GM18505 (cell line): ENCODE results near the gene MMP14.
"Not testable (repeated sequence)": the region's sequence is repeated elsewhere in the genome, so short reads cannot be mapped to it uniquely, and the experiment has no call there.

Experiments used
- ATAC-seq: cut with Tn5 transposase; IDR thresholded peaks from one replicate; pipeline ENCODE4 v1.9.1; 2021; ENCODE audit not compliant: unreplicated experiment
- POLR2A ChIP-seq: IDR thresholded peaks from 4 replicates; pipeline ENCODE4 v1.6.1; 2011; ENCODE audit warnings: borderline replicate concordance; ENCODE audit not compliant: insufficient read depth, insufficient read length; ENCODE audit errors: extremely low read depth

MMP14 gene

DNA sequence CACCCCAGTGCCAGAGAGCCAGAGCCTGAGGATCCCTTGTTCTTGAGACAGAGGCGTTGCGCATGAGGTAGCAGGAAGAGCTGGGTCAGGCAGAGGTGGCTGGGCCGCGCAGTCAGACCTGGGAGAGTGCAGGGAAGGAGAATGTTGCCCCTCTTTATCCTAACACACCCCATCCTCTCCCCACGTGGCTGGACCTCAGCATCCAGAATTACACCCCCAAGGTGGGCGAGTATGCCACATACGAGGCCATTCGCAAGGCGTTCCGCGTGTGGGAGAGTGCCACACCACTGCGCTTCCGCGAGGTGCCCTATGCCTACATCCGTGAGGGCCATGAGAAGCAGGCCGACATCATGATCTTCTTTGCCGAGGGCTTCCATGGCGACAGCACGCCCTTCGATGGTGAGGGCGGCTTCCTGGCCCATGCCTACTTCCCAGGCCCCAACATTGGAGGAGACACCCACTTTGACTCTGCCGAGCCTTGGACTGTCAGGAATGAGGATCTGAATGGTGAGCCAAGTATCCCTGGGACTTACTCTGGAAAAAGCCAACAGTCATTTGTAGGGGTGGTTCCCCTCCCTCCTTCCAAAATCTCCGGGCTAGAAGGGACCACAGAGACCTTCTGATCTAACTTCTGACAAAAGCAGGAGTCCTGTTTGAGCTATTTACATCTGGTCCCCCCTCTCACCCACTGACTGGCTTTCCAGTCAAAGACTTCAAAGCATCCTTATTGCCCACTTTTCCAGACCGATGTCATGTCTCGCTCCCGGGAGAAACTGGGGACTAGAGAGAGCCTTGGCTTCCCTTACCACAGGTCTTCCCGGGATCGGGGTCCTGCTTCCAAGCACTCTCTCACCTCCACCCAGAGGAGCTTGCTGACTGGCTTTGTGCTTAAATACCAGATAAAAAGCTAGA is 6.1 kb downstream of the MMP14 start:
- ATAC-seq, result no peak
- no peak for TF ChIP-seq POLR2A

DNA sequence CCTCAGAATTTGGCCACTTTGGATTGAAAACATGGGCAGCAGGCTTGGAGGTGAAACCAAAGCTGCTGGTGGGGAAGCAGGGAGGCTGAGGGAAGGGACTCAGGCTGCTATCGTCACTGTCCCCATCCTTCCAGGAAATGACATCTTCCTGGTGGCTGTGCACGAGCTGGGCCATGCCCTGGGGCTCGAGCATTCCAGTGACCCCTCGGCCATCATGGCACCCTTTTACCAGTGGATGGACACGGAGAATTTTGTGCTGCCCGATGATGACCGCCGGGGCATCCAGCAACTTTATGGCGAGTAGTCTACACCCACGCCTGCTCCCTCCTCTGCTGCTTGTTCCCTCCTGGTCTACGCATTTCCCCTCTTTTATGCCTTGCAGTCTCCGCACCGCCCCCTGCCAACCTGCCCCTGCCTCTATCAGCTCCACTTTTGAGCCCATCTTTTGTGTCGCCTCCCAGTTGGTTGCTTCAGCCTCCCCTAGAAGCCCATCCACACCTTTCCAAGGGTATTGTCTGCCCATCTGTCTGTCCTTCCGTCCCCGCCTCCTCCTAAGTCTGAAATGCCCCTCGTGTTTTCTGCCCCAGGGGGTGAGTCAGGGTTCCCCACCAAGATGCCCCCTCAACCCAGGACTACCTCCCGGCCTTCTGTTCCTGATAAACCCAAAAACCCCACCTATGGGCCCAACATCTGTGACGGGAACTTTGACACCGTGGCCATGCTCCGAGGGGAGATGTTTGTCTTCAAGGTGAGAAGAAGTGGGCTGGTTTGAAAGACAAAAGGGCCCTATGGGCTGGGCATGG is 6.9 kb downstream of the MMP14 start:
- ATAC-seq, result no peak
- no peak for TF ChIP-seq POLR2A

DNA sequence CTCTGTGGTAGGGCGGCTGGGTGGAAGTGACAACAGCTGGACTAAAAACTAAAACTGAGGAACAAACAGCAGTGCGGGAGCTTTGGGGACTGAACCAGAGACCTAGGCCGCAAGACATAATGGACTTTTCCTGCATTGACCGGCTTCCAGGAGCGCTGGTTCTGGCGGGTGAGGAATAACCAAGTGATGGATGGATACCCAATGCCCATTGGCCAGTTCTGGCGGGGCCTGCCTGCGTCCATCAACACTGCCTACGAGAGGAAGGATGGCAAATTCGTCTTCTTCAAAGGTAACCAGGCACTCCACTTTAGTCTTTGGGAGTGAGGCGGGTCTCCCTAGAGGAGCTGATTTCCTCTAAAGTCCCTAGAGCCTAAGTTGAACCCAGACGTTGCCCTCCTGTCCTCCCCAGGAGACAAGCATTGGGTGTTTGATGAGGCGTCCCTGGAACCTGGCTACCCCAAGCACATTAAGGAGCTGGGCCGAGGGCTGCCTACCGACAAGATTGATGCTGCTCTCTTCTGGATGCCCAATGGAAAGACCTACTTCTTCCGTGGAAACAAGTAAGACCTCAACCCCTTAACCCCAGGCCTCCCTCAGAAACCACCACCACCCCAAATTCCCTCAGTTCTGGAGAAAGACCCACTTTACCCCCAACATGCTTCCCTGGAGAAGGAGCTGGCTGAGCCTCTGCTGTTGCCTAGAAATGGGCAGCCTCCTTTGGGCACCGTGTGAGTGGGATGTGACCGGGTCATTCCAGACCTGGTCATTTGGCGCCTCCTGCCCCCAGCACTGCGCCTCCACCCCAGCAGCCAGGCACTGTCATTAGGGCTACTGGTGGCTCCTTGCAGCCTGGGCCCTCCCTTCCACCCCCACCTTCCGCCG is 8.1 kb downstream of the MMP14 start:
- TF ChIP-seq POLR2A, result no peak
- ATAC-seq, result no peak

DNA sequence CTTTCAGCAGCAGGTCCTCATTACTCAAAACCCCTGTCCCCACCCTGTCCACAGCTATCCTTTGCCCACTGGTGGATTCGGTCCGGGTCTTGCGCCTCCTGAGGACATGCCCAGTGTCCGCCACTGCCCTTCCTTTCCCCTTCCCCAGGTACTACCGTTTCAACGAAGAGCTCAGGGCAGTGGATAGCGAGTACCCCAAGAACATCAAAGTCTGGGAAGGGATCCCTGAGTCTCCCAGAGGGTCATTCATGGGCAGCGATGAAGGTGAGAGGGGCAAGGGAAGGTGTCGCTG is 8.7 kb downstream of the MMP14 start:
- no peak for ATAC-seq
- TF ChIP-seq POLR2A, result no peak

DNA sequence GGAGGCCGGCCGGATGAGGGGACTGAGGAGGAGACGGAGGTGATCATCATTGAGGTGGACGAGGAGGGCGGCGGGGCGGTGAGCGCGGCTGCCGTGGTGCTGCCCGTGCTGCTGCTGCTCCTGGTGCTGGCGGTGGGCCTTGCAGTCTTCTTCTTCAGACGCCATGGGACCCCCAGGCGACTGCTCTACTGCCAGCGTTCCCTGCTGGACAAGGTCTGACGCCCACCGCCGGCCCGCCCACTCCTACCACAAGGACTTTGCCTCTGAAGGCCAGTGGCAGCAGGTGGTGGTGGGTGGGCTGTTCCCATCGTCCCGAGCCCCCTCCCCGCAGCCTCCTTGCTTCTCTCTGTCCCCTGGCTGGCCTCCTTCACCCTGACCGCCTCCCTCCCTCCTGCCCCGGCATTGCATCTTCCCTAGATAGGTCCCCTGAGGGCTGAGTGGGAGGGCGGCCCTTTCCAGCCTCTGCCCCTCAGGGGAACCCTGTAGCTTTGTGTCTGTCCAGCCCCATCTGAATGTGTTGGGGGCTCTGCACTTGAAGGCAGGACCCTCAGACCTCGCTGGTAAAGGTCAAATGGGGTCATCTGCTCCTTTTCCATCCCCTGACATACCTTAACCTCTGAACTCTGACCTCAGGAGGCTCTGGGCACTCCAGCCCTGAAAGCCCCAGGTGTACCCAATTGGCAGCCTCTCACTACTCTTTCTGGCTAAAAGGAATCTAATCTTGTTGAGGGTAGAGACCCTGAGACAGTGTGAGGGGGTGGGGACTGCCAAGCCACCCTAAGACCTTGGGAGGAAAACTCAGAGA is 9.6 kb downstream of the MMP14 start:
- no peak for ATAC-seq
- TF ChIP-seq POLR2A, result no peak

DNA sequence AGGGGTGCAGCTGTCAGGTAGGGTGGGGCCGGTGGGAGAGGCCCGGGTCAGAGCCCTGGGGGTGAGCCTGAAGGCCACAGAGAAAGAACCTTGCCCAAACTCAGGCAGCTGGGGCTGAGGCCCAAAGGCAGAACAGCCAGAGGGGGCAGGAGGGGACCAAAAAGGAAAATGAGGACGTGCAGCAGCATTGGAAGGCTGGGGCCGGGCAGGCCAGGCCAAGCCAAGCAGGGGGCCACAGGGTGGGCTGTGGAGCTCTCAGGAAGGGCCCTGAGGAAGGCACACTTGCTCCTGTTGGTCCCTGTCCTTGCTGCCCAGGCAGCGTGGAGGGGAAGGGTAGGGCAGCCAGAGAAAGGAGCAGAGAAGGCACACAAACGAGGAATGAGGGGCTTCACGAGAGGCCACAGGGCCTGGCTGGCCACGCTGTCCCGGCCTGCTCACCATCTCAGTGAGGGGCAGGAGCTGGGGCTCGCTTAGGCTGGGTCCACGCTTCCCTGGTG is 10.5 kb downstream of the MMP14 start:
- TF ChIP-seq POLR2A, result no peak
- ATAC-seq, result no peak

DNA sequence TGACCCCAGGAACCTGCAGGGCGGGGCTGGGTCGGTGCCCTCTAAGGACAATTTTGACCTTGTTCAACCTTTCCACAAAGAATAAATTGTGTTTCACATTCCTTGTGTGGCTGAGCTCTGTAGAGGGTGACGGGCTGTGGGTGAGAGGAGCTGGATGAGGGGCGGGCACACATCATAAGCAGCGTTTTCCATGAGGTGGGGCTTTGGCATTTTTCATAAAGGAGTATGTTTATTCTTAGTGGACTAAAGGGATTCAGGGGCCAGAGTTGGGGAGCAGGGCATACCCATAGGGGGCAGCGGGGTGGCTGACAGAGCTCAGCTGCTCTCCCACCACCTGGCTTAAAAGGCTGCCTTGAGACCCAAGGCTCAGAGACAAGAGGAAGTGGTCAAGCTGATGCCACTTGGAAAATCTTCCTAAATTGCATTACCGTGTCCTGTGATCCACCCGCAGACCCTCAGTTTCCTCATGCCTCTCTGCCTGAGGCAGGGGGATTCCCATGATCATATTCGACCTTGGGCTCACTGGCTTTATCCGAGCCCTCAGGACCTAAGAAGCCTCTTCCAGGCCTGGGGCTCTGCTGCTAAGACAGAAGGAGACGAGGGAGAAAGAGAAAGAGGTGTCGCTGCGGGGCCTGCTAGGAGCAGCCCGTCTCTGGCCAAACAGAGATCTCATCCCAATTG is 11.4 kb downstream of the MMP14 start:
- no peak for ATAC-seq
- TF ChIP-seq POLR2A, result no peak

DNA sequence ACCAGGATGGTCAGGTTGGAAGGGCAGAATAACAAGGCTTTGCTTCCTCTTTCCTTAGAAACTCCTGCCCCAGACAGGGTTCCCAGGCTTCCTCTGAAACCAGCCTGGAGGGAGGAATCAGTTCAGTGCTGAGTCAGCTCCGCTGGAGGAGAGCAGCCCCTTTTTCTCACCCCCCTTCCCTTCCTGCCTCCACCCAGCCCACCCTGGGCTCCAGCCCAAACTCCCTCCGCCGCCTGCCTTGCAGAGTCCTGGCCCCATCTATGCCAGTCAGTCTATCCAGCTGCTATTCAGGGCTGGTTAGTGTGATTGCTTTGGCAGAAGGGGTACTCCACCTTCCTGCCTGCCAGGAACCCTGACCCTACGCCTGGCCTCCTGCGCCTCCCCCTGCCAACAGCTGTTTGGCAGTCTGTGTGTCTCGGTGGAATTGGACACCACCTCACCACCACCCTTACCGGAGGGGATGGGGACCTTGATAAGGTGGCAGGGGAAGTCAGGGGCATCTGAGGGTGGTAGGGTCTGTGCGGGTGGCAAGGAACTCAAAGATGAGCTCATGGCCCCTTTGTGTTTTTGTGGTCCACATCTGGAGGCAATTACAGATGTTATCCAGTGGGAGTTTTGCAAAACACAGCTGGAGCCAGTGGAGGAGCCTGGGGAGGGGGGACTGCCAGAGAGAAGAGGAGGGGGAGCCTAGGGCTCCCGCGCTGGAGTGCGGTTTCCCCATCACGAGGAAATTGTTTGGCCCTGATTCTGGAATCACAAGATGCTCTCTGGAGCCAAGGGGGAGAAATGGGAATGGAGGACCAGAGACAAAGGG is 12.2 kb downstream of the MMP14 start:
- TF ChIP-seq POLR2A, result no peak
- no peak for ATAC-seq

DNA sequence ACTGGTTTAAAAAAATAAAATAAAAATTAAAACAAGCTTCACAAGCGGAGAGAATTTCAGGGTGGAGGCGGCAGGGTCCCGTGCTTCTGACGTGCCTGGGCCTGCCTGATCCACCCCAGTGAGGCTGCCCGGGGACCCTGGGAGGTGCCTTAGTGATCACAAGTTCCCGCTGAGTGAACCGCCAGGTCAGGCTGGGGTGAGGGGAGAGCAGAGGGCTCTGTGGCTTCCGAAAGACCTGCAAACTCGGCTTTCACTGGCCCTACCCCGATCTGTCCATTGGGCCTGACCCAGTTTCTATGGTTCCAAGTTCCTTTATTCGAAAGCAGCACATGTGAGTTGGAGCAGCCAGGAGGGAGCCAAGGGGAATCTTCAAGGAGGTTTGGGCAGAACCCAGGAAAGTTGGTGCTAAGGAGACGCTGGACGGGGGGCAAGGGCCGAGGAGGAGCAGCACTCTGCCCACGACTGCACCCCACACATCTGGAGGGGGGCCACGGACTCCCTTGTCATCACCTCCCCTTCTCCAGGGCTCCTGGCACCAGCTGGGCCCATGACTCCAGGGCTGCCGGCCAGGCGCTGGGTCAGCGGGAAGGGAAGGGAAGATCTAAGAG is 12.9 kb downstream of the MMP14 start:
- no peak for ATAC-seq
- TF ChIP-seq POLR2A, result no peak

DNA sequence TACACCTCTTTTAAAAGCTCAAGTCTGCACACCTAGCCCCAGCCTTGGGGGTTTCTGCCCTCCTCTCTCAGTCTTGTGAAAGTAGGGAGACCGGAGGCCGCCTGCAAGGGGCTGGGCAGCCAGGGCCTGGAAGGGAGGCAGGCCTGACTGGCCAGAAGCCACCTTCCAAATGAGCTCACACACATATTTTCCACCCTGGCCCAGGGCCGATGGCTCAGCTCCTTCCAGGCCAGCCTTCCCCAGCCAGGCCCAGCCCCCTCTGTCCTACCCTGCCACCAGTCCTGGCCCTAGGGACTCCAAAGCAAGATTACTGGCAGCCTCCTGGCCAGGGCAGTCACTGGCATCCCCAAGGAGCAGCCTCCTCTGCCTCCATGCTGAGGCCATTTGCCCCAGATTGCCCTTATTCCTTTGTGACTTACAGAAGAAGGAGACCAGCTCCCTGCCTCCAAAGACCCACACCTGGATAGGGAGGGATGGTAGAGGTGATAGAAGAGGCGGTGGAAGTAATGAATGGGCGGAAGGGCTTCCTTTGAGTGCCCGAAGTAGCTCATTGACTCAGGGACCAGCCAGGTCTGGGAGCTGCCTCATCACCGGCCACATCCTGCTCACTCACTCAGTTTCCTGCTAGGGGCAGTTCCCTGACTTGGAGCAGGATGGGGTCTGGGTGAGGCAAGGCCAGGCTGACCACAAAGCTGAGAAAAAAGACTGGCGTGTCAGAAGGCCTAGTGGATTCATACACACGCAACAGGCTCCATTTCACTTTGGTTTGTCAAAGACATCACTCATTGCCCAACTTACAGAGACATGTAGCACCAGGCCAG is 14.8 kb downstream of the MMP14 start:
- ATAC-seq, result no peak
- TF ChIP-seq POLR2A, result no peak

DNA sequence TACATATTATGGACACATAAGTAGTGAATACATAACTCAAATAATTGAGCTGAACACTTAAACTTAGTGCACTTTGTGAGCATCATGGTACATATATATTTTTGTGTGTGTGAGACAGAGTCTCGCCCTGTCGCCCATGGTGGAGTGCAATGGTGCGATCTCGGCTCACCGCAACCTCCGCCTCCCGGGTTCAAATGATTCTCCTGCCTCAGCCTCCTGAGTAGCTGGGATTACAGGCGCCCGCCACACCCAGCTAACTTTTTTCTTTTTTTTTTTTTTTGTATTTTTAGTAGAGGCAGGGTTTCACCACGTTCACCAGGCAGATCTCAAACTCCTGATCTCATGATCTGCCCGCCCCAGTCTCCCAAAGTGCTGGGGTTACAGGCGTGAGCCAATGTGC is 15.8 kb downstream of the MMP14 start:
- not testable (repeated sequence) for ATAC-seq

DNA sequence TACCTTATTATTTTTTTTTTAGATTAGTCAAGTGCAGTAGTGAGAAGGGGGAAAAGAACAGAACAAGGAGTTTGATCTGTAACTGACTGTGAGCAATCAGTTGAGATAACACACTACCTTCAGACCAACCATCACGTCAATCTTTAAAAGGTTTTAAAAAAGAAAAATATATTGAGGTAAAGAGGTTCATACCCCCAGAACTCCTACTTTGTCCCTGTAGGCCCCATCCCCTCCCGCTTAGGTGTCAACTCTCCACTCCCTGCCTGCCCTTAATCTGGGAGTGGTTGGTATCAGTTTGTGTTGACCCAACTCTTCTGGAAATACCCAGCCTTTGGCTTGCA is 16.2 kb downstream of the MMP14 start:
- TF ChIP-seq POLR2A, result no peak
- no peak for ATAC-seq
